ENCODE measurements around the gene RBM26.

DNA sequence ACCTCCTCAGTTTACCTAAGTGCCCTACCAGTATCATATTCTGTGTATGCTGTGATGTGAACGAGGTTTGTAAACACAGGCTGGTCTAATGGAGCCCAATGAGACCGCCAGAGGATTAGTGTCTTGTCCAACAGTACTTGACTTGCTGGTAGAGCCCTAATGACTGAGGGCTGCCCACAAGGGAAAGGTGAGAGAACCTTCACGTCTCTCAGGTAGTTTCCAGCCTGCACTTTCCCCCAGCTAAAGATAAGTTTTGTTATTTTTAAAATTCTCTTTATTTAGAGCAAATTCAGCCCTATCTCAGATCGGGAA, 498 bp upstream of the RBM26 start:
- no peak for TF ChIP-seq FOXA1 (IDR thresholded peaks at IDR 0.05)
- TF ChIP-seq, protein P1, sequence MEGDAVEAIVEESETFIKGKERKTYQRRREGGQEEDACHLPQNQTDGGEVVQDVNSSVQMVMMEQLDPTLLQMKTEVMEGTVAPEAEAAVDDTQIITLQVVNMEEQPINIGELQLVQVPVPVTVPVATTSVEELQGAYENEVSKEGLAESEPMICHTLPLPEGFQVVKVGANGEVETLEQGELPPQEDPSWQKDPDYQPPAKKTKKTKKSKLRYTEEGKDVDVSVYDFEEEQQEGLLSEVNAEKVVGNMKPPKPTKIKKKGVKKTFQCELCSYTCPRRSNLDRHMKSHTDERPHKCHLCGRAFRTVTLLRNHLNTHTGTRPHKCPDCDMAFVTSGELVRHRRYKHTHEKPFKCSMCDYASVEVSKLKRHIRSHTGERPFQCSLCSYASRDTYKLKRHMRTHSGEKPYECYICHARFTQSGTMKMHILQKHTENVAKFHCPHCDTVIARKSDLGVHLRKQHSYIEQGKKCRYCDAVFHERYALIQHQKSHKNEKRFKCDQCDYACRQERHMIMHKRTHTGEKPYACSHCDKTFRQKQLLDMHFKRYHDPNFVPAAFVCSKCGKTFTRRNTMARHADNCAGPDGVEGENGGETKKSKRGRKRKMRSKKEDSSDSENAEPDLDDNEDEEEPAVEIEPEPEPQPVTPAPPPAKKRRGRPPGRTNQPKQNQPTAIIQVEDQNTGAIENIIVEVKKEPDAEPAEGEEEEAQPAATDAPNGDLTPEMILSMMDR (IDR thresholded peaks at IDR 0.05; ENCODE audit: low read depth, low read length, missing input control): no peak
- no peak for TF ChIP-seq GABPA (IDR thresholded peaks at IDR 0.05 in 1 of 2, conservative IDR thresholded peaks at IDR 0.05 in 1 of 2)
- TF ChIP-seq, protein P2, sequence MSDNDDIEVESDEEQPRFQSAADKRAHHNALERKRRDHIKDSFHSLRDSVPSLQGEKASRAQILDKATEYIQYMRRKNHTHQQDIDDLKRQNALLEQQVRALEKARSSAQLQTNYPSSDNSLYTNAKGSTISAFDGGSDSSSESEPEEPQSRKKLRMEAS (IDR thresholded peaks at IDR 0.05): no peak
- TF ChIP-seq TAF1 (conservative IDR thresholded peaks at IDR 0.05): no peak
